GM11168 (cell line): ENCODE measurements around the gene ADAM15.

Experiments used
- in situ Hi-C: fragments of 300-500 bp; cut with MboI; formaldehyde crosslinking; loops from one replicate; pipeline ENCODE4 v1.12.0; 2022; ENCODE audit warnings: low sequenced_read_pairs; ENCODE audit not compliant: unreplicated experiment

ADAM15 gene

GRCh38 chr1:155106862-155107261 lies 55.7 kb downstream of the ADAM15 start:
- in situ Hi-C loops: no loop called here

GRCh38 chr1:155107309-155108264 lies 56.5 kb downstream of the ADAM15 start:
- in situ Hi-C loops: no loop called here

GRCh38 chr1:155108296-155108695 lies 57.2 kb downstream of the ADAM15 start:
- in situ Hi-C loops: no loop called here

GRCh38 chr1:155110381-155110780 lies 59.3 kb downstream of the ADAM15 start:
- in situ Hi-C loops: no loop called here

GRCh38 chr1:155110826-155111225 lies 59.7 kb downstream of the ADAM15 start:
- in situ Hi-C loops: no loop called here
